HG03045 (cell line): ENCODE data around the gene GRID1.

Experiments used
- ATAC-seq: cut with Tn5 transposase; IDR thresholded peaks from one replicate; pipeline ENCODE4 v1.9.1; 2021; ENCODE audit warnings: mild to moderate bottlenecking, moderate library complexity; ENCODE audit not compliant: unreplicated experiment

The GRID1 gene

DNA sequence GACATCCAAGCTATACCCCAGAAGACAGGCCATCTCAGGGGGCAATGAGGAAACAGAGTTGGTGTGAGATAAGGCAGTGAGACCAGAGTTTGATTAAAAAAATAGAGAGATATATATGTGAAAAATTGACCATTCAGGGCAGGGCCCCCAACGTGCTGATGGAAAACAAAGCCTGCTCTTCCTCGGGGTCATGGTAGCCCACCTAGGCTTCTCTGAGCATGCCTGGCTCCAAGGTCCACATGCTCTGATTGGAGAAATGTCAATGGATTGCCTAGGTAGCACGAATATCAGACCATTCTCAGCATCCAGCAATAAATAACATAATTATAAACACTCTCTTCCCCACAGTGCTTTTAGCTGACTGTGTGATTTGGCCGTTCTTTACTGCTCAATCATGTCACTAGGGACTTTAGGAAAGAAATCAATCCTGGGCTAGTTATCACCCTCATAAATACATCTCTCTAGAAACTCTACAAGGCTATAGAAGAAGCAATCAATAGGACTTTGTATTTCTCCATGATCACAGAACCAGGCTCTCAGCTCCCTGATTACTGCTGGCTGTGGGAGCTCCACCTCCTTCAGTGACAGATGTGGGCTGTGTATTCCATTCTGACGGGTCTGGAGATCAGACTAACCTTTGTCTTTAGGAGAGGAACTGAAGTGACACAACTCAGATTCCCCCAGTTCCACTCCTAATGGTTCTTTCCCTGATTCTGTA is 766.4 kb downstream of the GRID1 start:
- no peak for ATAC-seq

DNA sequence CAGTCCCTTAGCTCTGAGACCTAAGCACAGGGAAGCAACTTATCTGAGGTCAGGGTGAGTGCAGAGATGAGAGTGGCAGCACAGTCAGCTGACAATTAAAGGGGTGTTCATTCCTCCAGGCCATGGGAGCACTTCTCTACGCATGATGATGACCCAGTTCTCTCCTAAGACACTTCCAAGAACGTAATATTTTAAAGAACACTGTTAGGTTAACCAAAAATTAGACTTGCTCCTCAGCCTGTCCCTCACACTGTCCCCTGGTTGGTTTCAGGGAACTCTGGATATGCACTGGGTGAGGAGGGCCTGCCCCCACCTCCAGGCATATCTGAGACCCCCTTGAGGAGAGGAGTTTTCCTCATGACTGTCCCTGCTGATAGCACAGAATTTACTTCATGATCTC is 767.5 kb downstream of the GRID1 start:
- ATAC-seq = no peak

- ATAC-seq = no peak
Measured at GRCh38 chr10:85598646-85599045, 767.9 kb downstream of the GRID1 start.

DNA sequence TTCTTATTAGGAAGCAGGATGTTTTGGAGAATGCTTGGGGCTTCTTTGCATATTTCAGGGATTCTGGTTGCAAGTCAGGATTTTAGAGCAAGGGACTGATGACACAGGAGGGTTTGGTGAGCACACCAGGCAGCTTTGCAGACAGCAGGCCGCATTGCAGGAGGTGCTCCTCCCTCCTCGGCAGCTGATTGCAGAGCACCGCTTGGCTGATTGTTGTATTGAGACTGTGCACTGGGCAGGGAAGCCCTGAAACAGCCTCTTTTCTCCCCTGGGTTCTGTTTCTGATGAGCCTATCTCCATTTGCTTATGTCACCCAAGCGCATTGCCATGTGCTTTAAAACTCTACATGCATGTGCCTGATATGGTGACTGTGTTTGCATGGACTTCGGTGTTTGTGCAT is 769.6 kb downstream of the GRID1 start:
- ATAC-seq = no peak

GRCh38 chr10:85596389-85596788 is 770.2 kb downstream of the GRID1 start:
- no peak for ATAC-seq

DNA sequence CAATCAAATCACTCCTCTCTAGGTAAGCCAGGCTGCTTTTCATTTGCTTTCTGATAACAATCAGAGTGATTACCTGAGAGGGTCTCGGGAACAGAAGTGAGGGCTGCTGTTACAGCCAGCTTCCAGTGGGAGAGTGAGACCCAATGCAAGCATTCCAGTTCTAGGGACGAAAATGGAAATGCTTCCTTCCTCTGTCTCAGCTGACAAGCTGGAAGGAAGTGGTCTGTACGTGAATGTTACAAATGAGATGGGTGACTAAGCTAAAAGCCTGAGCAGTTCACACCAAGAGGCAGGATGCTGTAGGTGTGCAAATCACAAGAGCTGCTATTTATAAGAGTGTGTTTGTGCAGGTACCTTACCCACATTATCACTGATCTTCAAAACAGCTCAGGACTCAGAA is 772.4 kb downstream of the GRID1 start:
- no peak for ATAC-seq

DNA sequence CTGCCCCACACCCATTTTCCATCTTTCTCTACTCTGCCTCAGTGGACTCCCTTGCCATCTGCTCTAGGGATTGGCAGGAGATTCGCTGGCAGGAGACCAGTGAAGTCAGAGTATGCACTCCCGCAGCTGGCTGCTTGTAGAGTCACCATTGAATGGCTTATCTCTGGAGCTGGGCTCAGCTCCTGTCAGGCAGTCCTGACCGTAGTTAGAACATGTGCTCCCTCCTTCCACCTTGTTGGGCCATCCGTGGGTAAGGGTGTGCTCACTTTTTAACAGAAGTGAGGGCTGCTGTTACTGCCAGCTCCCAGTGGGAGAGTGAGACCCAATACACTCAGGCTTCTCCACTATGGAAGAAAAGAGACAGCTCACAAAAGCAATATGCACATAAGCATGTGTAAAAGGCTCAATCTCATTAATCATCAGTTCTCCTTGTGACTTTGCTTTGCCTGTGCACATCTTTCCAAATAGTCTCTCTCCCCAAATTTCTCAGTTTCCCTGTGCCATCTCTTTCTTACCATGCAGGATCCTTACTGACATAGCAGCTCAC is 773.3 kb downstream of the GRID1 start:
- no peak for ATAC-seq

DNA sequence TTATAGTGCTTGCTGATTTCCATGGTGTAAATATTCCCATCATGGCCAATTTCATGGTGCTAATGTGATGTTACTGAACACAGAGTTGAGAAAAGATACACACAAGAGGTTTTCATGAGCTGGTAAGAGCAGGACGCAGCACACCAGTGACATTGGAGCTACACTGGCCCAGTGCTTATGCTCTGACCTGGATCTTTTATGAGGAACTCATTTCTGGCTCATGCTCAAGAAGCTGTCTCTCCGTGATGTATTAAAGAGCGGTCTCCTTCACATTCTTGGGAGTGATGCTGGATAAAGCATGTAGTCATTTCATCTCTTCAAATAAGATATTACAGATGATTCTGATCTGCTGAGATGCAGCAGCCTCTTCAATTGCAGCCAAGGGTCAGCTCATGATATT is 785.2 kb downstream of the GRID1 start:
- ATAC-seq = no peak

GRCh38 chr10:85580585-85580984 is 786.0 kb downstream of the GRID1 start:
- no peak for ATAC-seq

DNA sequence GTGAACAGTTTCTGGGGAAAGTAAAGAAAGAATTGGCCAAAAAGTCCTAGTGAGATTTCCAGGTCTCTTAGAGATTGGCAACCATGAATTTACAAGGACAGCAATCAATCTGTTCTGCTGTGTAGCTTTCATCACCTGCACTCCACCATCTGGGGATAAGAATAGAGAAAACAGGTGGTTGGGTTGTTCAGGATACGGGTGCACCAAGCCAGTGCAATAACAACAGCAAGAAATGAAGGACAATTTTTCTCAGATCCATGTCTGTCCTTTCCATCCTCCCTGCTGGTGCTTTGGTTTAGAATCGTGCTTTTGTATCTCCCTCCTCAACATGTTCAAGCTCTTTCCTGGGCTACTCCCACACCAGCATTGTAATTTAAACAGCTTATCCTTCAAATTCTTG is 787.7 kb downstream of the GRID1 start:
- no peak for ATAC-seq

GRCh38 chr10:85575441-85575840 is 791.2 kb downstream of the GRID1 start:
- ATAC-seq = no peak

DNA sequence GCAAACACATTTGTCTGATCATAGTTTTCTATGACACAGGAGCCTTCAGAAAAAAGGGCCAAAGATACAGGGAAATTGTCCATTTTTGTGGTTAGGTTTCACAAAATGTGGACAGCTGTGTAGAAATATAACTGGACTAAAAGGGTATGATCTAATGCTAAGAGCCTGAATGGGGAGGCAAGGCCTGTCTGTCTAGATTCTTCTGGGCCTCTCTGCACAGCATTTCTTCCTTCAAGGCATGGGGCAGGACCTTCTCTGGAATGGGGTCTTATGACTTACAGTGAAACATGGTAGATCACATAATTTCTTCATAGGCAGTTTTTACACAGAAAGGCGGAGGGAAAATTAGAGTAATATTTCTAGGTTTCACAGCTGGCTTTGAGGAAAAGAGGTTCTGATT is 795.7 kb downstream of the GRID1 start:
- ATAC-seq = no peak

DNA sequence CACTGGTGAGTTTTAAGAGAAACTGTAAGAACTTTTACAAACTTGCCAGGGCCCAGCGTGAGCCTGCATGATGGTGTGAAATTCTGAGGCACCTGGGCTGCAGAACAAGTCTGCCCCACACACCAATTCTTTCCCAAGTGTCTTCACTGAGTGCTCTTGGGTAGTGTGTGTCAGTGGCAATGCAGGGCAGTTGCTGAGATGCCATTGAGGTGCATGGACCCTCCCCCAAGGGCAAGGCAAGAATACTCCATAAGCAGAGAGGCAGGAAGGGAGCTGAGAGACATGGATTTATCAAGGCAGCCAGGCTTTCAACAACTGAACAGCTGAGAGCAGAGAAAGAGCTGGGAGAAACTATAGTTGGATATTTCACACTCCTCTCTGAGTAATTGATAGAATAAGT is 801.2 kb downstream of the GRID1 start:
- ATAC-seq = no peak

- no peak for ATAC-seq
Measured at GRCh38 chr10:85558533-85558932, 808.1 kb downstream of the GRID1 start.

DNA sequence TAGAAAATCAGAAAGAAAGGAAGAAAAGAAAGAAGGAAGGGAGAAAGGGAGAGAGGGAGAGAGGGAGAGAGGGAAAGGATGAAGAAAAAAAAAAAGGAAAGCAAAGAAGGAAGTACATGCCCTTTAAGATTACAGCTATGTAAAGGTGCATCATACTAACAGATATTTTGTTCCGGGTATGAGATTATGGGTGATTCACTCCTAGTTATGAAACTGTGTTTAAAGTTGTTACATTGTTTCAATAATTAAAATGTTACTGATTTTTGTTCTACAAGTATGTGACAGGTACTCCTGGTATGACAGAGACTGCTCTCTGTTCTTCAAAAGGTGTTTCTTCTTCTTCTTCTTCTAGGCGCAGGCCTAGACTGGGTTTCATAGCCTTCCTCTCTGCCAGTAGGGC is 808.9 kb downstream of the GRID1 start:
- ATAC-seq = no peak

DNA sequence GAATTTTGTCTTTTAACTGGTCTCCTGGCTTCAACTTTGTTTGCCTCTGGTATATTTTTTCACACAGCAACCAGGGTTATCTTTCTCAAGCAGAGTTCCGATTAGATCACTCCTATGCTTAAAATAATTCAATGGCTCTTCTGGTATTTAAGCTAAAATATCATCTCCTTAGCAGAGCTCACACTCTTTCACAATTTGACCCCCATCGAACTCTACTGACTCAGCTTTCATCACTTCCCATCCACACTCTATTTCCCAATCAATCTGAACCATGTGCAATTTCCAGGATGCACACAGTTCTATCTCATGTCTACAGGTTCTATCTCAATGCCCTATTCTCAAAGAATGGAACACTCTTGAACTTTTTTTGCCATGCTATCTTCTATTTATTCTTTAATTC is 809.5 kb downstream of the GRID1 start:
- no peak for ATAC-seq
